Neural cell (in vitro differentiated cells): ENCODE data around the gene TPBGL. TPM values are rescaled to one million over a fixed set of nuclear protein-coding genes. Genes with fewer than 3 reads are reported as not detected.

ENCODE experiments used
- H2AFZ ChIP-seq: fragments of 200-600, 300-800 bp; sonication (generic), shearing (Covaris generic); 2 replicates; pipeline ENCODE4 v1.6.0; 2014; ENCODE audit warnings: low read depth, mild to moderate bottlenecking, antibody characterized with exemption, low read length, moderate library complexity
- H3F3A ChIP-seq: fragments of 200-600 bp; shearing (Covaris generic); 2 replicates; pipeline ENCODE4 v1.6.1; 2016; ENCODE audit warnings: mild to moderate bottlenecking, moderate library complexity, mixed read lengths, antibody characterized with exemption, low read length; ENCODE audit not compliant: insufficient read depth, poor library complexity, severe bottlenecking
- H3K27ac ChIP-seq: fragments of 200-600, 300-800 bp; sonication (generic), shearing (Covaris generic); 2 replicates; pipeline ENCODE4 v1.5.1; 2014; ENCODE audit warnings: mild to moderate bottlenecking, low read length, moderate library complexity
- H3K27me3 ChIP-seq: fragments of 300-800, 200-600 bp; sonication (generic), shearing (Covaris generic); 2 replicates; pipeline ENCODE4 v1.6.0; 2014; ENCODE audit warnings: mild to moderate bottlenecking, low read depth, low read length, moderate library complexity; ENCODE audit not compliant: insufficient read depth
- H3K36me3 ChIP-seq: fragments of 300-800, 200-600 bp; sonication (generic), shearing (Covaris generic); 2 replicates; pipeline ENCODE4 v1.5.1; 2014; ENCODE audit warnings: mild to moderate bottlenecking, antibody characterized with exemption, low read length, moderate library complexity; ENCODE audit not compliant: insufficient read depth
- H3K4me2 ChIP-seq: fragments of 300-800, 200-600 bp; sonication (generic), shearing (Covaris generic); 2 replicates; pipeline ENCODE4 v1.6.0; 2014; ENCODE audit warnings: mild to moderate bottlenecking, low read length
- H3K4me3 ChIP-seq: fragments of 300-800, 200-600 bp; sonication (generic), shearing (Covaris generic); 2 replicates; pipeline ENCODE4 v1.5.1; 2014; ENCODE audit warnings: mild to moderate bottlenecking, low read length, moderate library complexity
- H3K79me2 ChIP-seq: fragments of 200-600 bp; shearing (Covaris generic); replicated peaks from 2 replicates; pipeline ENCODE4 v1.6.0; 2014; ENCODE audit warnings: mild to moderate bottlenecking, low read length, moderate library complexity; ENCODE audit not compliant: insufficient read depth
- H3K9ac ChIP-seq: fragments of 300-800, 200-600 bp; sonication (generic), shearing (Covaris generic); 2 replicates; pipeline ENCODE4 v1.6.1; 2016; ENCODE audit warnings: mild to moderate bottlenecking, low read length, mixed read lengths
- H3K9me2 ChIP-seq: fragments of 200-600 bp; shearing (Covaris generic); 2 replicates; pipeline ENCODE4 v1.6.1; 2016; ENCODE audit warnings: mild to moderate bottlenecking, low read length, mixed read lengths; ENCODE audit not compliant: insufficient read depth
- H3K9me3 ChIP-seq: fragments of 200-600, 300-800 bp; sonication (generic), shearing (Covaris generic); 2 replicates; pipeline ENCODE4 v1.6.1; 2016; ENCODE audit warnings: mild to moderate bottlenecking, mixed run types, low read length, moderate library complexity, mixed read lengths
- H4K20me1 ChIP-seq: fragments of 200-600 bp; shearing (Covaris generic); 2 replicates; pipeline ENCODE4 v1.6.1; 2016; ENCODE audit warnings: mild to moderate bottlenecking, mixed run types; ENCODE audit not compliant: insufficient read depth
- EP300 ChIP-seq: fragments of 450-650 bp; conservative IDR thresholded peaks from 2 replicates; pipeline ENCODE4 v1.6.1; 2014; ENCODE audit warnings: antibody characterized with exemption, mild to moderate bottlenecking, moderate library complexity; ENCODE audit not compliant: poor library complexity, severe bottlenecking
- EZH2 ChIP-seq: fragments of 200-600, 300-800 bp; shearing (Covaris generic), sonication (generic); IDR thresholded peaks from 2 replicates; pipeline ENCODE4 v1.6.1; 2014; ENCODE audit warnings: antibody characterized with exemption, low read length, borderline replicate concordance, mild to moderate bottlenecking; ENCODE audit not compliant: insufficient read depth, poor library complexity, severe bottlenecking
- MXI1 ChIP-seq: fragments of 450-650 bp; conservative IDR thresholded peaks from 2 replicates; pipeline ENCODE4 v1.6.1; 2014; ENCODE audit warnings: antibody characterized with exemption, mild to moderate bottlenecking; ENCODE audit not compliant: poor library complexity, severe bottlenecking
- POLR2AphosphoS5 ChIP-seq: IDR thresholded peaks from 2 replicates; pipeline ENCODE4 v1.6.1; 2012
- RAD21 ChIP-seq: fragments of 450-650 bp; conservative IDR thresholded peaks from 2 replicates; pipeline ENCODE4 v1.6.1; 2014; ENCODE audit warnings: antibody characterized with exemption, mild to moderate bottlenecking, moderate library complexity
- REST ChIP-seq: IDR thresholded peaks from 2 replicates; pipeline ENCODE4 v1.6.1; 2012; ENCODE audit warnings: borderline replicate concordance
- SMC3 ChIP-seq: fragments of 450-650 bp; conservative IDR thresholded peaks from 2 replicates; pipeline ENCODE4 v1.6.1; 2014; ENCODE audit warnings: antibody characterized with exemption, mild to moderate bottlenecking, moderate library complexity; ENCODE audit not compliant: poor library complexity
- TAF1 ChIP-seq: IDR thresholded peaks from 2 replicates; pipeline ENCODE4 v1.6.1; 2012; ENCODE audit warnings: low read depth
- polyA plus RNA-seq: library from polyadenylated mRNA; depleted of rRNA; stranded (reverse); fragments of >200 nt; gene quantifications from 2 replicates; pipeline ENCODE4 v1.2.3, GENCODE V29; 2014
- TF ChIP-seq, protein P1 (sequence below): fragments of 450-650 bp; IDR thresholded peaks from 2 replicates; pipeline ENCODE4 v1.5.1; 2014; ENCODE audit warnings: antibody characterized with exemption, mild to moderate bottlenecking, moderate library complexity; ENCODE audit not compliant: poor library complexity, severe bottlenecking

TPBGL gene
- polyA plus RNA-seq, 1 donor from 2014 or later = not detected

DNA sequence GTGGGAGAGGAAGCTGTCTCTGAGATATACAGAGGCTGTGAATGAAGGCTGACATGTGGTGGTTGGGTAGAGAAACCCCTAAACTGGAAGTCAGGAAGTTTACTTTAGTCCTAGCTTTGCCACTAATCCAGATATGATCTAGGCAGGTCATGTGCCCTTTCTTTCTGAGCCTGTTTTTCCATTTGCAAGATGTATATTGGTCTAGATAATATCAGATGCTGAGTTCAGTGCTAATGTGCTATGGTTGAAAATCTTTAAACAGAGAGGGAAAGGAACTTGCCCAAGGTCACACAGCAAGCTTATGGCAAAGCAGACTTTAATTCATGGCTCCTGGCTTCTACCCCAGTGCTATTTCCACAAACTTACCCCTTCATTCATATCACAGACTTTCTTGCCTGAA lies 25.7 kb upstream of the TPBGL start:
- no peak overlapping the region for H3K4me3 ChIP-seq
- TF ChIP-seq POLR2AphosphoS5 (no peak), EZH2 (no peak), REST (no peak), TAF1 (no peak), EP300 (no peak), RAD21 (no peak), SMC3 (no peak), MXI1 (no peak)
- TF ChIP-seq, protein P1, sequence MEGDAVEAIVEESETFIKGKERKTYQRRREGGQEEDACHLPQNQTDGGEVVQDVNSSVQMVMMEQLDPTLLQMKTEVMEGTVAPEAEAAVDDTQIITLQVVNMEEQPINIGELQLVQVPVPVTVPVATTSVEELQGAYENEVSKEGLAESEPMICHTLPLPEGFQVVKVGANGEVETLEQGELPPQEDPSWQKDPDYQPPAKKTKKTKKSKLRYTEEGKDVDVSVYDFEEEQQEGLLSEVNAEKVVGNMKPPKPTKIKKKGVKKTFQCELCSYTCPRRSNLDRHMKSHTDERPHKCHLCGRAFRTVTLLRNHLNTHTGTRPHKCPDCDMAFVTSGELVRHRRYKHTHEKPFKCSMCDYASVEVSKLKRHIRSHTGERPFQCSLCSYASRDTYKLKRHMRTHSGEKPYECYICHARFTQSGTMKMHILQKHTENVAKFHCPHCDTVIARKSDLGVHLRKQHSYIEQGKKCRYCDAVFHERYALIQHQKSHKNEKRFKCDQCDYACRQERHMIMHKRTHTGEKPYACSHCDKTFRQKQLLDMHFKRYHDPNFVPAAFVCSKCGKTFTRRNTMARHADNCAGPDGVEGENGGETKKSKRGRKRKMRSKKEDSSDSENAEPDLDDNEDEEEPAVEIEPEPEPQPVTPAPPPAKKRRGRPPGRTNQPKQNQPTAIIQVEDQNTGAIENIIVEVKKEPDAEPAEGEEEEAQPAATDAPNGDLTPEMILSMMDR = no peak
- peaks cover 2% of the 10 kb centered on the region for H3K27me3 ChIP-seq
- no peaks in the 10 kb centered on the region for H3K9me2 ChIP-seq
- H2AFZ ChIP-seq = no peak overlapping the region
- no peaks in the 10 kb centered on the region for H3F3A ChIP-seq
- no peak overlapping the region for H3K9ac ChIP-seq
- H3K27ac ChIP-seq = no peak overlapping the region
- no peak overlapping the region for H3K4me2 ChIP-seq
- no peaks in the 10 kb centered on the region for H3K9me3 ChIP-seq
- H3K79me2 ChIP-seq = no peaks in the 10 kb centered on the region
- no peaks in the 10 kb centered on the region for H3K36me3 ChIP-seq
- no peaks in the 10 kb centered on the region for H4K20me1 ChIP-seq

DNA sequence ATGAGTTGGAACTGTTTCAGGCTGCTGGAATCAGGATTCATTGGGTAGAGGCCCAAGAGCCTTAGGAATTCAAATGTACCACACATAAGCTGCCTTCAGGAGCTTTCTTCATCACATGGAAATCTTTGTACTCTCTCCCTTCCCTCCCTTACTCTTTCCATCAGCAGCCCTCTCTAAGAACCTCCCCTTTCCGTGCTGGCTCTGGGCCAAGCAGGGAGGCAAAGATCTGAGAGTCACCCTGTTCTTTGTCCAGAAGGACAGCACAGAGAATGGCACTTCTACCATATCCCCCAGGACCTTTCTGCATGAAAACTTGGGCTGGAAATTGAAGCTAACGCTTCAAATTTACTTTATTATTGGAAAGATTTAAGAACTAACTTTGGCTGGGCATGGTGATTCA lies 20.7 kb upstream of the TPBGL start:
- H3K4me3 ChIP-seq = no peak overlapping the region
- H3K27me3 ChIP-seq = peaks cover 2% of the 10 kb centered on the region
- no peaks in the 10 kb centered on the region for H3K36me3 ChIP-seq
- no peaks in the 10 kb centered on the region for H3F3A ChIP-seq
- H3K9me3 ChIP-seq = no peaks in the 10 kb centered on the region
- no peaks in the 10 kb centered on the region for H4K20me1 ChIP-seq
- H3K79me2 ChIP-seq = no peaks in the 10 kb centered on the region
- H3K9me2 ChIP-seq = no peaks in the 10 kb centered on the region
- TF ChIP-seq, protein P1 = no peak
- TF ChIP-seq TAF1 (no peak), EP300 (no peak), REST (no peak), EZH2 (no peak), POLR2AphosphoS5 (no peak), SMC3 (no peak), RAD21 (no peak), MXI1 (no peak)
- H3K4me2 ChIP-seq = no peak overlapping the region
- no peak overlapping the region for H3K9ac ChIP-seq
- no peak overlapping the region for H2AFZ ChIP-seq
- H3K27ac ChIP-seq = no peak overlapping the region
